Vagina (tissue), 2 donors: Measurements from ENCODE around the gene GTPBP1. TPM values are rescaled to one million over a fixed set of nuclear protein-coding genes. Genes with fewer than 3 reads are reported as not detected.

Source experiments
- DNase-seq, 2 donors: peaks; one replicate each; pipeline ENCODE4 v3.0.0-alpha.2; 2017; ENCODE audit errors: extremely low spot score in 2 of 2
- H3K27ac ChIP-seq: fragments of 200-600 bp; sonication (generic); one replicate; pipeline ENCODE4 v1.5.1; 2019
- H3K27me3 ChIP-seq: fragments of 200-600 bp; sonication (generic); one replicate; pipeline ENCODE4 v1.5.1; 2019
- H3K36me3 ChIP-seq, 2 donors: fragments of 200-600 bp; sonication (generic); one replicate each; pipeline ENCODE4 v1.5.1; 2017 to 2019
- H3K4me1 ChIP-seq: fragments of 200-600 bp; sonication (generic); one replicate; pipeline ENCODE4 v1.5.1; 2019
- H3K4me3 ChIP-seq, 2 donors: fragments of 200-600 bp; sonication (generic); 1 replicate in 1 of 2; 2 replicates in 1 of 2; pipeline ENCODE4 v1.5.1; 2016 to 2019
- H3K9me3 ChIP-seq: fragments of 200-600 bp; sonication (generic); one replicate; pipeline ENCODE4 v1.5.1; 2019
- POLR2A ChIP-seq, 2 donors: fragments of 450-650 bp; IDR thresholded peaks; one replicate each; pipeline ENCODE4 v1.6.1; 2017; ENCODE audit warnings: antibody characterized with exemption in 2 of 2, mild to moderate bottlenecking in 2 of 2, moderate library complexity in 2 of 2
- POLR2AphosphoS5 ChIP-seq, 2 donors: sonication (generic); formaldehyde crosslinking; IDR thresholded peaks; one replicate each; pipeline ENCODE4 v1.9.0; 2017; ENCODE audit warnings: antibody characterized with exemption in 2 of 2, mild to moderate bottlenecking in 2 of 2, low read depth in 1 of 2; ENCODE audit not compliant: insufficient read depth in 1 of 2
- intact Hi-C: fragments of 100-400 bp; cut with DNase I; formaldehyde crosslinking; loops from one replicate; pipeline ENCODE4 v1.15.1; 2023
- total RNA-seq: library from RNA; depleted of rRNA; stranded (reverse); fragments of >200 nt; gene quantifications from one replicate; pipeline ENCODE4 v1.2.3, GENCODE V29; 2016
- TF ChIP-seq, protein P1 (sequence below), 3 experiments: fragments of 450-650 bp in 2 of 3; fragments of 200-600 bp in 1 of 3; sonication (generic) in 1 of 3; IDR thresholded peaks; one replicate each; pipeline ENCODE4 v1.5.1; 2017 to 2019; ENCODE audit warnings: antibody characterized with exemption in 3 of 3, mild to moderate bottlenecking in 2 of 3, moderate library complexity in 2 of 3

Gene GTPBP1
- total RNA-seq, 1 donor from 2014 or later = 69.5 TPM

DNA sequence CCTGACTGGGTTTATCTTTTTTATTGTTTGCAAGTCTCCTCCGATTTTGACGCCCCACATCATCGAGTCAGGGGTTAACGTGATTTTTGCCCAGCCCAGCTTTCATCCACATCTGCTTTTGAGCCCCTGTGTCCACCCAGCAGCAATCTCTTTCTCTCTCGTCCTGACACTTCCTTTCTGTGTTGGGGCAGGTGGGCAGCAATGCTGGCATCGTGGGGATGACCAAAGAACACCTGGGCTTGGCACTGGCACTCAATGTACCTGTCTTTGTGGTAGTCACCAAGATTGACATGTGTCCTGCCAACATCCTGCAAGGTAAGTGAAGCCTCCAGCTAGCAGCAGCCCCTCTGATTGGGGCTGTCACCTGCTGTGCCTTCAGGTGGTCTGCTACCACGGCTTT lies 15.8 kb downstream of the GTPBP1 start:
- no peak for DNase-seq
- H3K4me1 ChIP-seq = peaks cover 8% of the 10 kb centered on the region
- H3K36me3 ChIP-seq = peaks cover 0 to 65% of the 10 kb centered on the region in 2 donors
- no peak overlapping the region for H3K27ac ChIP-seq
- no peaks in the 10 kb centered on the region for H3K27me3 ChIP-seq
- no peaks in the 10 kb centered on the region for H3K9me3 ChIP-seq
- intact Hi-C loops = no loop called here
- no peak overlapping the region for H3K4me3 ChIP-seq
- TF ChIP-seq POLR2A (IDR thresholded peaks at IDR 0.05) (no peak), POLR2AphosphoS5 (IDR thresholded peaks at IDR 0.05; ENCODE audit: insufficient read depth in 1 of 2, low read depth in 1 of 2) (no peak)
- TF ChIP-seq, protein P1, sequence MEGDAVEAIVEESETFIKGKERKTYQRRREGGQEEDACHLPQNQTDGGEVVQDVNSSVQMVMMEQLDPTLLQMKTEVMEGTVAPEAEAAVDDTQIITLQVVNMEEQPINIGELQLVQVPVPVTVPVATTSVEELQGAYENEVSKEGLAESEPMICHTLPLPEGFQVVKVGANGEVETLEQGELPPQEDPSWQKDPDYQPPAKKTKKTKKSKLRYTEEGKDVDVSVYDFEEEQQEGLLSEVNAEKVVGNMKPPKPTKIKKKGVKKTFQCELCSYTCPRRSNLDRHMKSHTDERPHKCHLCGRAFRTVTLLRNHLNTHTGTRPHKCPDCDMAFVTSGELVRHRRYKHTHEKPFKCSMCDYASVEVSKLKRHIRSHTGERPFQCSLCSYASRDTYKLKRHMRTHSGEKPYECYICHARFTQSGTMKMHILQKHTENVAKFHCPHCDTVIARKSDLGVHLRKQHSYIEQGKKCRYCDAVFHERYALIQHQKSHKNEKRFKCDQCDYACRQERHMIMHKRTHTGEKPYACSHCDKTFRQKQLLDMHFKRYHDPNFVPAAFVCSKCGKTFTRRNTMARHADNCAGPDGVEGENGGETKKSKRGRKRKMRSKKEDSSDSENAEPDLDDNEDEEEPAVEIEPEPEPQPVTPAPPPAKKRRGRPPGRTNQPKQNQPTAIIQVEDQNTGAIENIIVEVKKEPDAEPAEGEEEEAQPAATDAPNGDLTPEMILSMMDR (IDR thresholded peaks at IDR 0.05) = no peak

- Histone ChIP-seq H3K4me3 (no peak overlapping the region), H3K36me3 (peaks cover 0 to 83% of the 10 kb centered on the region in 2 donors), H3K27me3 (no peaks in the 10 kb centered on the region), H3K9me3 (no peaks in the 10 kb centered on the region), H3K27ac (no peak overlapping the region), H3K4me1 (peaks cover under 1% of the 10 kb centered on the region)
- intact Hi-C loops = no loop called here
- DNase-seq = no peak
- TF ChIP-seq POLR2A (IDR thresholded peaks at IDR 0.05) = no peak
- TF ChIP-seq POLR2AphosphoS5 (IDR thresholded peaks at IDR 0.05; ENCODE audit: insufficient read depth in 1 of 2, low read depth in 1 of 2) = no peak
- TF ChIP-seq, protein P1 (IDR thresholded peaks at IDR 0.05) = no peak
Measured at GRCh38 chr22:38724176-38724575, 18.4 kb downstream of the GTPBP1 start.

- intact Hi-C loops = no loop called here
- Histone ChIP-seq H3K9me3 (no peaks in the 10 kb centered on the region), H3K36me3 (peaks cover 0 to 91% of the 10 kb centered on the region in 2 donors), H3K4me3 (no peak overlapping the region), H3K27ac (no peak overlapping the region), H3K4me1 (no peaks in the 10 kb centered on the region), H3K27me3 (no peaks in the 10 kb centered on the region)
- TF ChIP-seq, protein P1 (IDR thresholded peaks at IDR 0.05) = no peak
- no peak for TF ChIP-seq POLR2A (IDR thresholded peaks at IDR 0.05)
- TF ChIP-seq POLR2AphosphoS5 (IDR thresholded peaks at IDR 0.05; ENCODE audit: insufficient read depth in 1 of 2, low read depth in 1 of 2) = no peak
- no peak for DNase-seq
Measured at GRCh38 chr22:38724926-38725571, 19.3 kb downstream of the GTPBP1 start.

GRCh38 chr22:38725900-38726655 lies 20.3 kb downstream of the GTPBP1 start:
- no peak overlapping the region for H3K27ac ChIP-seq
- intact Hi-C loops = no loop called here
- H3K4me3 ChIP-seq = no peak overlapping the region

More at GRCh38 chr22:38725900-38726655, 20.3 kb downstream of the GTPBP1 start:
- no peaks in the 10 kb centered on the region for H3K4me1 ChIP-seq
- H3K9me3 ChIP-seq = no peaks in the 10 kb centered on the region
- no peak for DNase-seq
- H3K36me3 ChIP-seq = peaks cover 0 to 96% of the 10 kb centered on the region in 2 donors
- no peaks in the 10 kb centered on the region for H3K27me3 ChIP-seq
- no peak for TF ChIP-seq POLR2AphosphoS5 (IDR thresholded peaks at IDR 0.05; ENCODE audit: insufficient read depth in 1 of 2, low read depth in 1 of 2)
- no peak for TF ChIP-seq POLR2A (IDR thresholded peaks at IDR 0.05)
- TF ChIP-seq, protein P1 (IDR thresholded peaks at IDR 0.05) = no peak
